GM23248 (cell line): ENCODE data around the gene MAB21L3. TPM values are rescaled to one million over a fixed set of nuclear protein-coding genes. Genes with fewer than 3 reads are reported as not detected.

Experiments used
- DNase-seq: peaks from one replicate; pipeline ENCODE4 v3.0.0-alpha.2; 2015
- H2AFZ ChIP-seq: fragments of 200-600 bp; sonication (generic); 2 replicates; pipeline ENCODE4 v1.6.1; 2016; ENCODE audit warnings: antibody characterized with exemption
- H3F3A ChIP-seq: fragments of 200-600 bp; sonication (generic); 2 replicates; pipeline ENCODE4 v1.6.1; 2016; ENCODE audit warnings: mild to moderate bottlenecking, antibody characterized with exemption, mixed run types; ENCODE audit not compliant: insufficient read depth
- H3K27ac ChIP-seq: fragments of 200-600 bp; sonication (generic); 2 replicates; pipeline ENCODE4 v1.5.1; 2016; ENCODE audit warnings: mild to moderate bottlenecking
- H3K27me3 ChIP-seq: fragments of 200-600 bp; sonication (generic); replicated peaks from 2 replicates; pipeline ENCODE4 v1.6.1; 2016; ENCODE audit warnings: mild to moderate bottlenecking; ENCODE audit not compliant: insufficient read depth
- H3K36me3 ChIP-seq: fragments of 200-600 bp; sonication (generic); 2 replicates; pipeline ENCODE4 v1.6.1; 2016; ENCODE audit warnings: low read depth, mild to moderate bottlenecking
- H3K4me1 ChIP-seq: fragments of 200-600 bp; sonication (generic); 2 replicates; pipeline ENCODE4 v1.6.1; 2016; ENCODE audit warnings: mild to moderate bottlenecking; ENCODE audit not compliant: insufficient read depth
- H3K4me2 ChIP-seq: fragments of 200-600 bp; sonication (generic); one replicate; pipeline ENCODE4 v1.6.1; 2016; ENCODE audit warnings: mild to moderate bottlenecking; ENCODE audit not compliant: unreplicated experiment
- H3K4me3 ChIP-seq: fragments of 200-600 bp; sonication (generic); 2 replicates; pipeline ENCODE4 v1.5.1; 2016; ENCODE audit warnings: mild to moderate bottlenecking
- H3K79me2 ChIP-seq: fragments of 200-600 bp; sonication (generic); 2 replicates; pipeline ENCODE4 v1.6.1; 2016; ENCODE audit warnings: mild to moderate bottlenecking; ENCODE audit not compliant: insufficient read depth
- H3K9ac ChIP-seq: fragments of 200-600 bp; sonication (generic); 2 replicates; pipeline ENCODE4 v1.6.1; 2016; ENCODE audit warnings: mild to moderate bottlenecking
- H3K9me2 ChIP-seq: fragments of 200-600 bp; sonication (generic); 2 replicates; pipeline ENCODE4 v1.6.1; 2016; ENCODE audit warnings: mixed run types, mild to moderate bottlenecking, moderate library complexity; ENCODE audit not compliant: insufficient read depth
- H3K9me3 ChIP-seq: fragments of 200-600 bp; sonication (generic); one replicate; pipeline ENCODE4 v1.6.1; 2017; ENCODE audit warnings: low read depth
- H4K20me1 ChIP-seq: fragments of 200-600 bp; sonication (generic); 2 replicates; pipeline ENCODE4 v1.6.0; 2016; ENCODE audit not compliant: insufficient read depth
- EZH2 ChIP-seq: fragments of 200-600 bp; sonication (generic); IDR thresholded peaks from 2 replicates; pipeline ENCODE4 v1.6.1; 2018; ENCODE audit warnings: antibody characterized with exemption, mild to moderate bottlenecking; ENCODE audit not compliant: insufficient read depth, poor library complexity, severe bottlenecking
- EZH2phosphoT487 ChIP-seq: fragments of 200-600 bp; sonication (generic); IDR thresholded peaks from 2 replicates; pipeline ENCODE4 v1.6.1; 2018; ENCODE audit warnings: antibody characterized with exemption, moderate library complexity, mild to moderate bottlenecking, low read depth; ENCODE audit not compliant: insufficient read depth
- WGBS, 2 experiments: methylation state at CpG; one replicate each; pipeline ENCODE4 v1.1.6; 2015 to 2017; ENCODE audit warnings: low lambda C conversion rate in 2 of 2, low coverage in 1 of 2; ENCODE audit errors: missing lambda C conversion rate in 2 of 2; 5-methylcytosine and 5-hydroxymethylcytosine counted together
- in situ Hi-C: fragments of 300-500 bp; cut with MboI; formaldehyde crosslinking; loops from 2 replicates; pipeline ENCODE4 v1.15.0; 2020
- polyA plus RNA-seq: library from polyadenylated mRNA; unstranded; fragments of >200 nt; fragmentation: Nextera tagmentation; extraction: Ambion mirVana; gene quantifications from 2 replicates; pipeline ENCODE4 v1.2.1, GENCODE V29; 2016
- total RNA-seq: library from RNA; depleted of rRNA; stranded (reverse); fragments of >200 nt; shearing (Covaris generic); gene quantifications from 2 replicates; pipeline ENCODE4 v1.2.3, GENCODE V29; 2014; rRNA removed

MAB21L3 gene
- 2.7 TPM in 1 of 2 replicates, not detected in the other for total RNA-seq
- polyA plus RNA-seq: 0.08 TPM in 1 of 2 replicates, not detected in the other

DNA sequence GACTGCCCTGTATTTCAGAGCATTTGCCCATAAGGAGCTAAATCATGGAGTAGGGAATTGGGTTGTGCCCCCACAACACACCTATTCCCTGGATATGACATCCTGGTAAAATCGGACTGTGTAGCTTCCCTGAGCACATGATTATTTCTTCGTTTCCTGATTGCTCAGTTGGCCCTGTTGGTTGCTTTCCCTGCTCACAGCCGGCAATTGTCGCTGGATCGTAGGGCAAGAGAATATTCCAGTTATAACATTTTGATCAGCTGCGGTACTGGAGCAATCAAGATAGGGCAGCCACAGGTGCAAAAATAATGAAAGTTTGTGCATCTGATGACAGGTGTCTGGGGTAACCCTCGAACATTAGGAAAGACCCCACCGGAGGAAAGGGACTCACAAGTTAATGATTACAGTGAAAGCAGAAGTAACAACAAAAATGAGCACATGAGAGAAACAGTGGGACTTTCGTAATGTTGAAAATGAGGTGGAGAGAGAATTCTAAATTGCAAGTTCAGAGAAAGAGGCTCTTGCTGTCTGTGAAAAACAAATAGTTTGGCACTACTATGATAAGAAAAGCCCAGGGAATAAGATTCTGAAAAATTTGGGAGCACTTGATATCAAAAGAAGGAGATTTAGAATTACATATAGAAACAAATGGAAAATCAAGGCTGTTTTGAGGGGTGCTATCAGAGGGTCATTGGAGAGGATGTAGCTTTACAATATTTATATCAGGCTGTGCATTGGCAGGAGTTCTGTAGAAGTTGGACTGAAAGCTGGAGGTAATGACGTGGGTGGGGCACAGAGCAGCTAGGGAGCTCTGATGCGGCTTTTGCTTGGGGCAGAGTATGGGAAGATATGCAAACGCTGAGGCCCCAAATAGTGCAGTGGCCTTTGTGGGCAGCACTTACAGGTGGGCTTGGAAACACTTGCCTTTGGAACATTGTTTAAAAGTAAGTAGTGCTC, at the start of gene MAB21L3:
TSS of gene MAB21L3 (plus strand) at position 833 of the 957 bp plus-strand sequence. CDS start 1,217 bp downstream, outside the sequence.
- DNase-seq: no peak
- in situ Hi-C loops: no loop called here
- WGBS, 2 experiments: 82 to 84% methylated on average over 12 of the region's 12 CpGs
- H3K4me3 ChIP-seq: no peak within 1 kb of the TSS
- no peak within 1 kb of the TSS for H3K9ac ChIP-seq
- no peak within 1 kb of the TSS for H3K27ac ChIP-seq
- no peaks in the 10 kb centered on the region for H3K79me2 ChIP-seq
- no peaks in the 10 kb centered on the region for H3K27me3 ChIP-seq
- TF ChIP-seq EZH2phosphoT487 (no peak), EZH2 (no peak)
- no peaks in the 10 kb centered on the region for H3K9me2 ChIP-seq
- peaks cover 11% of the 10 kb centered on the region for H3F3A ChIP-seq
- no peaks in the 10 kb centered on the region for H3K36me3 ChIP-seq
- H2AFZ ChIP-seq: no peak within 1 kb of the TSS
- H4K20me1 ChIP-seq: no peaks in the 10 kb centered on the region
- no peak within 1 kb of the TSS for H3K4me2 ChIP-seq
- no peaks in the 10 kb centered on the region for H3K9me3 ChIP-seq
- H3K4me1 ChIP-seq: peaks cover 11% of the 10 kb centered on the region

DNA sequence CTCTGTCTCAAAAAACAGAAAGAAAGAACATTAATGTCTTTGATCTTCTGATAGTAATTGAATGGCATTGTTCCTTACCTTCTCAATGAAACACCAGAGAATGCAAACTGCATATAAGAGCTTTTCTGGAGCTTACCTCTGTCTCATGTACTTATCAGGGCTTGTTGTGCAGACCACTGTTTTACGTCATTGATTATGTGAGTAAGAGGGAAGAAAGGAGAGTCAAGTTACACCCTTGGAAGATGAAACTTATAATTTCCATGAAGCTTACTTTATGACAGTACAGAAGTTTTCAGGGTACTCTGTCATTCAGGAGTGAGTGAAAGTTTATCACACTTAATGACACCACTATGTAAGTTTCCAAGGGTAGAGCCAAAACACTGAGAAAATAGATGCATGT, 49.0 kb upstream of the MAB21L3 start:
- peaks cover 18% of the 10 kb centered on the region for H3K4me1 ChIP-seq
- H4K20me1 ChIP-seq: no peaks in the 10 kb centered on the region
- no peaks in the 10 kb centered on the region for H3K79me2 ChIP-seq
- H3K9me3 ChIP-seq: no peaks in the 10 kb centered on the region
- peak; percentile 12 for DNase-seq
- no peak overlapping the region for H3K9ac ChIP-seq
- H2AFZ ChIP-seq: no peak overlapping the region
- peaks cover 4% of the 10 kb centered on the region; the same call in 1 of the 2 replicates for H3K36me3 ChIP-seq
- H3K9me2 ChIP-seq: no peaks in the 10 kb centered on the region
- H3K4me2 ChIP-seq: no peak overlapping the region
- H3K27ac ChIP-seq: no peak overlapping the region
- WGBS, 2 experiments: 58 to 74% methylated on average over 1 of the region's 1 CpG
- in situ Hi-C loops: no loop called here
- TF ChIP-seq EZH2phosphoT487 (no peak), EZH2 (no peak)
- H3K4me3 ChIP-seq: no peak overlapping the region
- H3F3A ChIP-seq: peaks cover 46% of the 10 kb centered on the region
- no peaks in the 10 kb centered on the region for H3K27me3 ChIP-seq

DNA sequence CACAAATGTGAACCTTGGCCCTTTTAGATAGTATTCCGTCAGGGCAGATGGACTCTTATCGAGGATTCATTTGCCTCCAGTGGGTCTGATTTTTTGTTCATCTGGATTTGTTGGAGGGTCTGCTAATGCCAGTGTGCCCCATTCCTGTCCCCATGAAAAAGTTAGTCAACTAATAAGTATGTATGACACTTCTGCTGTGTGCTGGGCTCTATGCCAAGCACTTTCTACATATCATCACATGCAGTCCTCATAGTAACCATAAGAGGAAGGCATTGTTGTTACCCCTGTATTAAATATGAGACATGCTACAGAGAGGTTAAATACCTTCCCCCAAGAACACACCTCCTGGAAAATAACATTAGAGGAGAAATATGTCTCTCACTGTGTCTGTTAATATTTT, 46.6 kb upstream of the MAB21L3 start:
- Histone ChIP-seq H4K20me1 (no peaks in the 10 kb centered on the region), H3K36me3 (peaks cover 19% of the 10 kb centered on the region), H3K4me2 (no peak overlapping the region), H3K27ac (0 out of 2 replicates have a peak overlapping the region, but pooled peaks have one; percentile 15), H3K9ac (no peak overlapping the region), H2AFZ (no peak overlapping the region), H3K79me2 (no peaks in the 10 kb centered on the region), H3K4me1 (peaks cover 33% of the 10 kb centered on the region), H3K4me3 (no peak overlapping the region), H3K27me3 (no peaks in the 10 kb centered on the region), H3K9me2 (no peaks in the 10 kb centered on the region), H3F3A (peaks cover 53% of the 10 kb centered on the region), H3K9me3 (no peaks in the 10 kb centered on the region)
- DNase-seq: peak; percentile 66
- in situ Hi-C loops: no loop called here
- 75 to 81% methylated on average over 2 of the region's 2 CpGs for WGBS, 2 experiments
- TF ChIP-seq EZH2: no peak
- no peak for TF ChIP-seq EZH2phosphoT487

DNA sequence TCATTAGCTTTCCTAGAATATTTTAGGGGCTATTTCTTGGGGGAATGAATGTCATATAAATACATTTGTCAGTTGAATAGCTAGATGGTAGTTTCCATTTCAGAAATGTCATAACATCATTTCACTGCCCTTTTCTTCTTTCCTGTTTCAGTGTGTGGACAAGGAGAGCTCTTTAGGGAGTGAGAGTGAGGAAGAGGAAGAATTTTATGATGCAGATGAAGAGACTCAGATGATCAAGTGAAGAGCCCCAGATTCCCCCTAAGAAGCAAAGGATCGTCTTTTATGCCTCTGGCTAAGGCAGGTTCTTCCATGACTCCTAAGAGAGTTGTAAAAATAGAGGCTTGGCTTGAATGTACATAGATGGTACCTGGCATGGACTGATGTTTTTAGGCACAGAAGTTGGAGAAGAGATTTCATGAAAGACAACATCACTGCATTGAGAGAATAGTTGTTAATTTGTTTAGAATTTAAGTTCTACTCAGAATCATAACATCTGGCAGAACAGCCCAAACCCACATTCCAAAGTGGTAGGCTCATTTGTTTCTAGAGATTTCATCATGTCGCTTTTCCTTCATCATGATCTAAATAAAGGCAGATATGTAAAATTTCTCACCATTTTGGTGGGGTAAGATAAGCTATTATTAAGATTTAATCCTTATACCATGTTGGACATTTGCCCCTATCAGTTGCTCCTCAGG, 44.2 kb upstream of the MAB21L3 start:
- TF ChIP-seq EZH2phosphoT487: no peak
- TF ChIP-seq EZH2: no peak
- peaks cover 41% of the 10 kb centered on the region for H3F3A ChIP-seq
- H3K9ac ChIP-seq: peak overlapping the region; percentile 81

More for the DNA sequence above, 44.2 kb upstream of the MAB21L3 start:
- H3K27me3 ChIP-seq: no peaks in the 10 kb centered on the region
- H3K9me2 ChIP-seq: no peaks in the 10 kb centered on the region
- H3K79me2 ChIP-seq: no peaks in the 10 kb centered on the region
- peak overlapping the region; percentile 67 for H3K4me2 ChIP-seq
- peaks cover 35% of the 10 kb centered on the region for H3K36me3 ChIP-seq
- no peaks in the 10 kb centered on the region for H4K20me1 ChIP-seq
- H2AFZ ChIP-seq: peak overlapping the region; percentile 39; the same call in 1 of the 2 replicates
- no peaks in the 10 kb centered on the region for H3K9me3 ChIP-seq
- WGBS, 2 experiments: 14 to 25% methylated on average over 2 of the region's 2 CpGs
- peak overlapping the region; percentile 99 for H3K27ac ChIP-seq
- peaks cover 33% of the 10 kb centered on the region for H3K4me1 ChIP-seq
- peak; percentile 83 for DNase-seq
- peak overlapping the region; percentile 19 for H3K4me3 ChIP-seq
- in situ Hi-C loops: no loop called here
